HepG2 (cell line): ENCODE results near the gene SLC7A6OS. TPM values are rescaled to one million over a fixed set of nuclear protein-coding genes. Genes with fewer than 3 reads are reported as not detected.

Source experiments
- ATAC-seq: fragments of 200-7000 bp; cut with Tn5 transposase; 3 replicates; pipeline ENCODE4 v1.9.1; 2020; ENCODE audit warnings: mild to moderate bottlenecking, moderate library complexity
- BruUV-seq: library from RNA; stranded (reverse); fragments of 400-500 nt; replicated peaks from 2 replicates; lab custom pipeline; 2021; lab: Mats Ljungman, UMichigan
- CTCF ChIA-PET: fragments of 300-600 bp; formaldehyde crosslinking; extraction: SDS; loops from one replicate; lab custom pipeline; 2021; ENCODE audit warnings: low total read pairs, inconsistent platforms, low intra/inter-chr PET ratio; lab: Yijun Ruan, JAX
- POLR2A ChIA-PET: fragments of 350-600 bp; sonication (Branson Sonifier 250); formaldehyde crosslinking; loops from one replicate; lab custom pipeline; 2020; ENCODE audit warnings: antibody characterized with exemption, inconsistent platforms; lab: Yijun Ruan, JAX
- DNase-seq: peaks from one replicate; pipeline ENCODE4 v3.0.0-alpha.2; 2015; ENCODE audit warnings: low spot score
- FAIRE-seq: peaks from 3 replicates; lab custom pipeline; 2011; peaks lifted over from hg19 to GRCh38; lab: Jason Lieb, UNC
- H2AFZ ChIP-seq: one replicate; pipeline ENCODE4 v1.6.1; 2011; ENCODE audit warnings: low read length, inconsistent platforms
- H3K27ac ChIP-seq: fragments of 300-600 bp; 3 replicates; pipeline ENCODE4 v1.8.0; 2011; ENCODE audit warnings: mixed run types, mild to moderate bottlenecking, mixed read lengths, low read length, inconsistent platforms; ENCODE audit not compliant: insufficient read depth; ENCODE audit errors: extremely low read length
- H3K27me3 ChIP-seq, 2 experiments: fragments of 200-600 bp in 1 of 2; 2 replicates in 1 of 2; 3 replicates in 1 of 2; pipeline versions ENCODE4 v1.6.0 to v1.8.0; 2011; ENCODE audit warnings: low read length in 2 of 2, mild to moderate bottlenecking in 2 of 2, moderate library complexity in 2 of 2, inconsistent platforms in 1 of 2; ENCODE audit not compliant: insufficient read depth in 2 of 2, control insufficient read depth in 1 of 2
- H3K36me3 ChIP-seq, 2 experiments: fragments of 200-600 bp in 1 of 2; replicated peaks in 1 of 2; 2 replicates in 1 of 2; 3 replicates in 1 of 2; pipeline versions ENCODE4 v1.5.1 to v1.8.0; 2011; ENCODE audit warnings: low read length in 2 of 2, inconsistent platforms in 1 of 2; ENCODE audit not compliant: insufficient read depth in 2 of 2, control insufficient read depth in 1 of 2
- H3K4me1 ChIP-seq: 2 replicates; pipeline ENCODE4 v1.5.1; 2012; ENCODE audit warnings: low read length, inconsistent platforms; ENCODE audit not compliant: insufficient read depth
- H3K4me2 ChIP-seq: 2 replicates; pipeline ENCODE4 v1.6.0; 2011; ENCODE audit warnings: low read depth, low read length, inconsistent platforms
- H3K4me3 ChIP-seq, 3 experiments: fragments of 200-600 bp in 1 of 3; sonication (generic), shearing (Covaris generic) in 1 of 3; replicated peaks in 1 of 3; 2 replicates each; pipeline ENCODE4 v1.5.1; 2011 to 2016; ENCODE audit warnings: low read length in 3 of 3, inconsistent platforms in 2 of 3, low read depth in 2 of 3, mild to moderate bottlenecking in 2 of 3, control low read depth in 1 of 3, mixed read lengths in 1 of 3; ENCODE audit not compliant: insufficient read depth in 1 of 3
- H3K79me2 ChIP-seq: one replicate; pipeline ENCODE4 v1.6.1; 2011; ENCODE audit warnings: low read length, inconsistent platforms; ENCODE audit not compliant: insufficient read depth
- H3K9ac ChIP-seq: 2 replicates; pipeline ENCODE4 v1.6.0; 2011; ENCODE audit warnings: mild to moderate bottlenecking, low read depth, low read length, inconsistent platforms; ENCODE audit not compliant: insufficient read depth
- H3K9me3 ChIP-seq: 2 replicates; pipeline ENCODE4 v1.5.1; 2012; ENCODE audit warnings: mild to moderate bottlenecking, low read length
- H4K20me1 ChIP-seq: 2 replicates; pipeline ENCODE4 v1.6.0; 2011; ENCODE audit warnings: inconsistent platforms, mild to moderate bottlenecking, low read length, moderate library complexity; ENCODE audit not compliant: insufficient read depth
- ATAD3A ChIP-seq: sonication (generic); formaldehyde crosslinking; IDR thresholded peaks from 2 replicates; pipeline ENCODE4 v1.4.0; 2020; ENCODE audit warnings: missing genetic modification reagents
- DMAP1 ChIP-seq: IDR thresholded peaks from 2 replicates; pipeline ENCODE4 v1.6.1; 2016
- FOXA3 ChIP-seq: IDR thresholded peaks from 2 replicates; pipeline ENCODE4 v1.6.1; 2016; ENCODE audit warnings: missing genetic modification reagents, missing compliant biosample characterization
- MLXIP ChIP-seq: sonication (generic); formaldehyde crosslinking; IDR thresholded peaks from 2 replicates; pipeline ENCODE4 v1.9.0; 2021; ENCODE audit warnings: missing genetic modification reagents, borderline replicate concordance
- NPAS2 ChIP-seq: sonication (generic); formaldehyde crosslinking; IDR thresholded peaks from 2 replicates; pipeline ENCODE4 v1.8.0; 2022; ENCODE audit warnings: mild to moderate bottlenecking, missing genetic modification reagents, borderline replicate concordance
- PAWR ChIP-seq: sonication (generic); formaldehyde crosslinking; IDR thresholded peaks from 2 replicates; pipeline ENCODE4 v1.4.0; 2020; ENCODE audit warnings: missing genetic modification reagents, mild to moderate bottlenecking, borderline replicate concordance
- SMAD1 ChIP-seq: sonication (generic); formaldehyde crosslinking; IDR thresholded peaks from 2 replicates; pipeline ENCODE4 v1.4.0; 2020; ENCODE audit warnings: missing genetic modification reagents, low read depth, mild to moderate bottlenecking, borderline replicate concordance
- SMC3 ChIP-seq: IDR thresholded peaks from 2 replicates; pipeline ENCODE4 v1.6.1; 2011; ENCODE audit warnings: low read length, improper control_type of control experiment
- TAF15 ChIP-seq: fragments of 200-400 bp; formaldehyde crosslinking; IDR thresholded peaks from one replicate; pipeline ENCODE4 v1.6.1; 2018; ENCODE audit warnings: mild to moderate bottlenecking, low read depth, low read length; ENCODE audit not compliant: poor library complexity, severe bottlenecking
- ZNF292 ChIP-seq: sonication (generic); formaldehyde crosslinking; IDR thresholded peaks from 2 replicates; pipeline ENCODE4 v1.8.1; 2022; ENCODE audit warnings: mild to moderate bottlenecking, low read depth, missing genetic modification reagents, borderline replicate concordance
- ZNF780A ChIP-seq: sonication (generic); formaldehyde crosslinking; IDR thresholded peaks from 2 replicates; pipeline ENCODE4 v1.8.0; 2022; ENCODE audit warnings: mild to moderate bottlenecking, missing genetic modification reagents, moderate library complexity
- WGBS: methylation state at CpG from one replicate; pipeline ENCODE4 v1.1.6; 2017; ENCODE audit warnings: low lambda C conversion rate; 5-methylcytosine and 5-hydroxymethylcytosine counted together
- in situ Hi-C: cut with HindIII; loops from 2 replicates; pipeline ENCODE4 v1.10.0; 2017; ENCODE audit warnings: low pct_unique_long_range_greater_than_20kb; ENCODE audit not compliant: extremely low pct_ligation_motif_present
- intact Hi-C: fragments of 100-400 bp; cut with micrococcal nuclease; formaldehyde crosslinking; loops from one replicate; pipeline ENCODE4 v1.10.0; 2022; ENCODE audit not compliant: unreplicated experiment
- polyA plus RNA-seq, 8 experiments: library from polyadenylated mRNA; depleted of rRNA in 3 of 8; stranded (reverse) in 7 of 8; unstranded in 1 of 8; fragments of >200 nt; fragmentation: Illumina TruSeq in 4 of 8; extraction: Trizol in 4 of 8; gene quantifications; 2 replicates each; pipeline versions ENCODE4 v1.2.1 to v1.2.3, GENCODE V29; 2011 to 2016; ENCODE audit warnings: low read depth in 4 of 8, missing spikeins in 1 of 8, mixed read lengths in 1 of 8; ENCODE audit not compliant: insufficient read depth in 1 of 8
- total RNA-seq, 5 experiments: library from RNA; depleted of rRNA; stranded (reverse); fragments of >200 nt; fragmentation: Illumina TruSeq; extraction: Trizol; gene quantifications; 2 replicates each; pipeline ENCODE4 v1.2.3, GENCODE V29; 2016; ENCODE audit warnings: low read depth in 1 of 5
- TF ChIP-seq, protein P1 (sequence below): sonication (generic); formaldehyde crosslinking; IDR thresholded peaks from 2 replicates; pipeline ENCODE4 v1.5.0; 2020; ENCODE audit warnings: mild to moderate bottlenecking, missing genetic modification reagents
- TF ChIP-seq, protein P2 (sequence below): sonication (generic); formaldehyde crosslinking; IDR thresholded peaks from 2 replicates; pipeline ENCODE4 v1.4.0; 2020; ENCODE audit warnings: low read depth, missing genetic modification reagents

The SLC7A6OS gene
- total and polyA plus RNA-seq, 2 of the 13 experiments (the other 11 are each of a cell fraction or from before 2014, with no cell fraction given), result 11.2 to 21.5 TPM

GRCh38 chr16:68310437-68310773 is 341 bp downstream of the SLC7A6OS start:
- no peak for FAIRE-seq
- WGBS, result 0% methylated on average over 5 of the region's 29 CpGs
- Histone ChIP-seq H3K79me2 (peaks cover 55% of the 10 kb centered on the region), H3K4me3 (peak overlapping the region; percentile 77 to 91 (median 90)), H3K27me3 (no peaks in the 10 kb centered on the region; a peak in 1 of 5 replicates), H2AFZ (no peak overlapping the region), H3K4me1 (peaks cover 44% of the 10 kb centered on the region), H3K27ac (peak overlapping the region; percentile 85), H3K9me3 (no peaks in the 10 kb centered on the region), H3K4me2 (peak overlapping the region; percentile 97), H4K20me1 (peaks cover 4% of the 10 kb centered on the region; the same call in 1 of the 2 replicates), H3K36me3 (peaks cover 5 to 21% of the 10 kb centered on the region in 2 experiments), H3K9ac (peak overlapping the region; percentile 86)
- DNase-seq, result no peak
- BruUV-seq, result TSS peak; percentile 73
- in situ Hi-C loops, result no loop called here
- intact Hi-C loops, result loop anchor here (1.0 kb wide), 1 partner anchor 18 kb away; no protein-coding TSS in a partner anchor
- ATAC-seq, result peak; percentile 63
- CTCF ChIA-PET, result interaction anchor here (1.7 kb wide), 1 partner anchor 47 kb away, joined by 4 read pairs; the partner anchor contains the start of gene SLC7A6
- POLR2A ChIA-PET, result interaction anchor here (0.8 to 2.6 kb wide), 30 partner anchors 9 to 231 kb away, joined by 3 to 89 read pairs (median 8); partner anchors contain the start of genes ESRP2, NFATC3, PLA2G15 and SLC7A6
- TF ChIP-seq, protein P1, sequence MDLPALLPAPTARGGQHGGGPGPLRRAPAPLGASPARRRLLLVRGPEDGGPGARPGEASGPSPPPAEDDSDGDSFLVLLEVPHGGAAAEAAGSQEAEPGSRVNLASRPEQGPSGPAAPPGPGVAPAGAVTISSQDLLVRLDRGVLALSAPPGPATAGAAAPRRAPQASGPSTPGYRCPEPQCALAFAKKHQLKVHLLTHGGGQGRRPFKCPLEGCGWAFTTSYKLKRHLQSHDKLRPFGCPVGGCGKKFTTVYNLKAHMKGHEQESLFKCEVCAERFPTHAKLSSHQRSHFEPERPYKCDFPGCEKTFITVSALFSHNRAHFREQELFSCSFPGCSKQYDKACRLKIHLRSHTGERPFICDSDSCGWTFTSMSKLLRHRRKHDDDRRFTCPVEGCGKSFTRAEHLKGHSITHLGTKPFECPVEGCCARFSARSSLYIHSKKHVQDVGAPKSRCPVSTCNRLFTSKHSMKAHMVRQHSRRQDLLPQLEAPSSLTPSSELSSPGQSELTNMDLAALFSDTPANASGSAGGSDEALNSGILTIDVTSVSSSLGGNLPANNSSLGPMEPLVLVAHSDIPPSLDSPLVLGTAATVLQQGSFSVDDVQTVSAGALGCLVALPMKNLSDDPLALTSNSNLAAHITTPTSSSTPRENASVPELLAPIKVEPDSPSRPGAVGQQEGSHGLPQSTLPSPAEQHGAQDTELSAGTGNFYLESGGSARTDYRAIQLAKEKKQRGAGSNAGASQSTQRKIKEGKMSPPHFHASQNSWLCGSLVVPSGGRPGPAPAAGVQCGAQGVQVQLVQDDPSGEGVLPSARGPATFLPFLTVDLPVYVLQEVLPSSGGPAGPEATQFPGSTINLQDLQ (CRISPR knock-in tag), result no peak
- no peak for TF ChIP-seq ZNF780A
- TF ChIP-seq NPAS2, result no peak
- TF ChIP-seq PAWR (CRISPR knock-in tag), result no peak
- no peak for TF ChIP-seq DMAP1 (CRISPR knock-in tag)
- TF ChIP-seq, protein P2, sequence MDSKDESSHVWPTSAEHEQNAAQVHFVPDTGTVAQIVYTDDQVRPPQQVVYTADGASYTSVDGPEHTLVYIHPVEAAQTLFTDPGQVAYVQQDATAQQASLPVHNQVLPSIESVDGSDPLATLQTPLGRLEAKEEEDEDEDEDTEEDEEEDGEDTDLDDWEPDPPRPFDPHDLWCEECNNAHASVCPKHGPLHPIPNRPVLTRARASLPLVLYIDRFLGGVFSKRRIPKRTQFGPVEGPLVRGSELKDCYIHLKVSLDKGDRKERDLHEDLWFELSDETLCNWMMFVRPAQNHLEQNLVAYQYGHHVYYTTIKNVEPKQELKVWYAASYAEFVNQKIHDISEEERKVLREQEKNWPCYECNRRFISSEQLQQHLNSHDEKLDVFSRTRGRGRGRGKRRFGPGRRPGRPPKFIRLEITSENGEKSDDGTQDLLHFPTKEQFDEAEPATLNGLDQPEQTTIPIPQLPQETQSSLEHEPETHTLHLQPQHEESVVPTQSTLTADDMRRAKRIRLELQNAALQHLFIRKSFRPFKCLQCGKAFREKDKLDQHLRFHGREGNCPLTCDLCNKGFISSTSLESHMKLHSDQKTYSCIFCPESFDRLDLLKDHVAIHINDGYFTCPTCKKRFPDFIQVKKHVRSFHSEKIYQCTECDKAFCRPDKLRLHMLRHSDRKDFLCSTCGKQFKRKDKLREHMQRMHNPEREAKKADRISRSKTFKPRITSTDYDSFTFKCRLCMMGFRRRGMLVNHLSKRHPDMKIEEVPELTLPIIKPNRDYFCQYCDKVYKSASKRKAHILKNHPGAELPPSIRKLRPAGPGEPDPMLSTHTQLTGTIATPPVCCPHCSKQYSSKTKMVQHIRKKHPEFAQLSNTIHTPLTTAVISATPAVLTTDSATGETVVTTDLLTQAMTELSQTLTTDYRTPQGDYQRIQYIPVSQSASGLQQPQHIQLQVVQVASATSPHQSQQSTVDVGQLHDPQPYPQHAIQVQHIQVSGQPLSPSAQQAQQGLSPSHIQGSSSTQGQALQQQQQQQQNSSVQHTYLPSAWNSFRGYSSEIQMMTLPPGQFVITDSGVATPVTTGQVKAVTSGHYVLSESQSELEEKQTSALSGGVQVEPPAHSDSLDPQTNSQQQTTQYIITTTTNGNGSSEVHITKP (CRISPR knock-in tag), result no peak
- peak; percentile 15; the same call in 1 of the 2 replicates for TF ChIP-seq SMAD1 (CRISPR knock-in tag)
- peak; percentile 63 for TF ChIP-seq TAF15
- TF ChIP-seq SMC3, result no peak
- no peak for TF ChIP-seq ZNF292
- peak; percentile 33; the same call in 1 of the 2 replicates for TF ChIP-seq ATAD3A (CRISPR knock-in tag)
- TF ChIP-seq MLXIP (CRISPR knock-in tag), result no peak
- no peak for TF ChIP-seq FOXA3 (CRISPR knock-in tag)
